GM19372 (cell line): Measurements from ENCODE around the gene ZNF385A.

Source experiments
- ATAC-seq: cut with Tn5 transposase; IDR thresholded peaks from one replicate; pipeline ENCODE4 v1.9.1; 2021; ENCODE audit warnings: mild to moderate bottlenecking, low read depth, moderate library complexity; ENCODE audit not compliant: unreplicated experiment

The ZNF385A gene

GRCh38 chr12:54394281-54394719, 9.8 kb upstream of the ZNF385A start:
- ATAC-seq = no peak

GRCh38 chr12:54393743-54394142, 9.2 kb upstream of the ZNF385A start:
- no peak for ATAC-seq

- no peak for ATAC-seq
Observed at GRCh38 chr12:54393207-54393609, 8.7 kb upstream of the ZNF385A start.

GRCh38 chr12:54392485-54393206, 8.1 kb upstream of the ZNF385A start:
- no peak for ATAC-seq

GRCh38 chr12:54390668-54391551, 6.4 kb upstream of the ZNF385A start:
- no peak for ATAC-seq

- no peak for ATAC-seq
Observed at GRCh38 chr12:54390176-54390667, 5.7 kb upstream of the ZNF385A start.

GRCh38 chr12:54389607-54390175, 5.2 kb upstream of the ZNF385A start:
- ATAC-seq = no peak

GRCh38 chr12:54389134-54389508, 4.6 kb upstream of the ZNF385A start:
- no peak for ATAC-seq

- ATAC-seq = no peak
Observed at GRCh38 chr12:54388237-54389133, 4.0 kb upstream of the ZNF385A start.

- no peak for ATAC-seq
Observed at GRCh38 chr12:54387114-54387467, 2.6 kb upstream of the ZNF385A start.

GRCh38 chr12:54386403-54387113, 2.0 kb upstream of the ZNF385A start:
- ATAC-seq = no peak

GRCh38 chr12:54385251-54385914, 850 bp upstream of the ZNF385A start:
- no peak for ATAC-seq

GRCh38 chr12:54383041-54383609, 1.4 kb downstream of the ZNF385A start:
- ATAC-seq = no peak

GRCh38 chr12:54381136-54381535, 3.4 kb downstream of the ZNF385A start:
- no peak for ATAC-seq

GRCh38 chr12:54379398-54380201, 4.9 kb downstream of the ZNF385A start:
- peak; percentile 82 for ATAC-seq

GRCh38 chr12:54378796-54379397, 5.6 kb downstream of the ZNF385A start:
- peak; percentile 50 for ATAC-seq

GRCh38 chr12:54377797-54378515, 6.6 kb downstream of the ZNF385A start:
- ATAC-seq = no peak
